Measurements from ENCODE around the gene NUCKS1. TPM values are rescaled to one million over a fixed set of nuclear protein-coding genes. Genes with fewer than 3 reads are reported as not detected.

NUCKS1 gene
- total and polyA plus RNA-seq, 10 of the 15 experiments (the other 5 are each of a cell fraction or from before 2014, with no cell fraction given), result 40.5 to 135 (median 55.5) TPM

DNA sequence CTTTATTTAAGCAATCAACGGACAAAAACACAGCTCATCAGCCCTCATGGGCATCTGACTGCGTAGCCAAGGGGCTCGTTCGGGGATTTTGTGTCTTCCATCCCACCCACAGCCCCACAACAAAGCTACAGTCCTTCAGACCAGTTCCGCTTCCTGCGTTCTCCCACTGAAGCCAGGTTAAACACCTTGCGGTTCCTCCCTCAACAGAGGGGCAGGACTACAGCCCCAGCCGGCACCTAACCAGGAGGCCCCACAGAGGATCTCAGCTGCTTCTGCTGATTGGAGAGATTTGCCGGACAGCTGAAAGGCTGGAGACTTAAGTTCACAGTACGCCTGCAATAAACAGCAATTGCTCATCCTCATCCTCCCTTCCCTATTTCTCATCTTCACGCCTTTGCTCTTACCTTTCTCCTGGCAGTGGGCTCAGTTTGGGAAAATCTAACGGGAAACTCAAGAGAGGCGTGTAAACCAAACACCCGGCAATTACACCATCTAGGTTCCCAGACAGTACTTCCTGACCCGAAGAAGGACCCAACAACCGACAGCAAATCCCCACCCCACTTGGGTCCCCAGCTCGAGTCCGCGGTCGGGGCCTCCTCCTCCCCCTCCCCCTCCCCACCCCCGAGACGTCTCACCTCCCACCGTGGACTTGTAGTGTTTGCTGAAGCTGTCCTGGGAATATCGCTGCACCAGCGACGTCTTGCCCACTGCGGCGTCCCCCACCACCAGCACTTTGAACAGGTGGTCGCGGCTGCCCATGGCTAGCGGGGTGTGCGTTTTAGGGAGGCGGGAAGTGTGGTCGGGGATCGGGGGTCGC lies 24.4 kb upstream of the NUCKS1 start (continued):
- TF ChIP-seq, protein P1, sequence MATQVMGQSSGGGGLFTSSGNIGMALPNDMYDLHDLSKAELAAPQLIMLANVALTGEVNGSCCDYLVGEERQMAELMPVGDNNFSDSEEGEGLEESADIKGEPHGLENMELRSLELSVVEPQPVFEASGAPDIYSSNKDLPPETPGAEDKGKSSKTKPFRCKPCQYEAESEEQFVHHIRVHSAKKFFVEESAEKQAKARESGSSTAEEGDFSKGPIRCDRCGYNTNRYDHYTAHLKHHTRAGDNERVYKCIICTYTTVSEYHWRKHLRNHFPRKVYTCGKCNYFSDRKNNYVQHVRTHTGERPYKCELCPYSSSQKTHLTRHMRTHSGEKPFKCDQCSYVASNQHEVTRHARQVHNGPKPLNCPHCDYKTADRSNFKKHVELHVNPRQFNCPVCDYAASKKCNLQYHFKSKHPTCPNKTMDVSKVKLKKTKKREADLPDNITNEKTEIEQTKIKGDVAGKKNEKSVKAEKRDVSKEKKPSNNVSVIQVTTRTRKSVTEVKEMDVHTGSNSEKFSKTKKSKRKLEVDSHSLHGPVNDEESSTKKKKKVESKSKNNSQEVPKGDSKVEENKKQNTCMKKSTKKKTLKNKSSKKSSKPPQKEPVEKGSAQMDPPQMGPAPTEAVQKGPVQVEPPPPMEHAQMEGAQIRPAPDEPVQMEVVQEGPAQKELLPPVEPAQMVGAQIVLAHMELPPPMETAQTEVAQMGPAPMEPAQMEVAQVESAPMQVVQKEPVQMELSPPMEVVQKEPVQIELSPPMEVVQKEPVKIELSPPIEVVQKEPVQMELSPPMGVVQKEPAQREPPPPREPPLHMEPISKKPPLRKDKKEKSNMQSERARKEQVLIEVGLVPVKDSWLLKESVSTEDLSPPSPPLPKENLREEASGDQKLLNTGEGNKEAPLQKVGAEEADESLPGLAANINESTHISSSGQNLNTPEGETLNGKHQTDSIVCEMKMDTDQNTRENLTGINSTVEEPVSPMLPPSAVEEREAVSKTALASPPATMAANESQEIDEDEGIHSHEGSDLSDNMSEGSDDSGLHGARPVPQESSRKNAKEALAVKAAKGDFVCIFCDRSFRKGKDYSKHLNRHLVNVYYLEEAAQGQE (IDR thresholded peaks at IDR 0.05; ENCODE audit: low read depth, low read length), result no peak
- TF ChIP-seq RCOR1 (conservative IDR thresholded peaks at IDR 0.05; ENCODE audit: low read depth, low read length) (no peak), CEBPB (IDR thresholded peaks at IDR 0.05; ENCODE audit: borderline replicate concordance in 1 of 2, low read depth in 2 of 2, low read length in 2 of 2) (no peak), NKRF (conservative IDR thresholded peaks at IDR 0.05) (peak; percentile 64), MEF2B (IDR thresholded peaks at IDR 0.05; ENCODE audit: partially characterized antibody, poor library complexity, severe bottlenecking) (no peak), BCLAF1 (IDR thresholded peaks at IDR 0.05) (no peak), NFIC (IDR thresholded peaks at IDR 0.05; ENCODE audit: low read depth, low read length) (no peak), STAT1 (conservative IDR thresholded peaks at IDR 0.05) (no peak), SP1 (IDR thresholded peaks at IDR 0.05; ENCODE audit: low read depth, low read length) (no peak), RB1 (IDR thresholded peaks at IDR 0.05; ENCODE audit: borderline replicate concordance) (no peak), IKZF1 (conservative IDR thresholded peaks at IDR 0.05) (peak; percentile 81), SUZ12 (IDR thresholded peaks at IDR 0.05; ENCODE audit: unreplicated experiment) (no peak), EGR1 (IDR thresholded peaks at IDR 0.05; ENCODE audit: borderline replicate concordance in 1 of 2, low read depth in 2 of 2, low read length in 2 of 2) (no peak), GATAD2B (conservative IDR thresholded peaks at IDR 0.05; ENCODE audit: low read depth) (0 out of 2 replicates have a peak, but pooled peaks have one; percentile 21), PKNOX1 (IDR thresholded peaks at IDR 0.05) (no peak), EED (IDR thresholded peaks at IDR 0.05; ENCODE audit: low read depth) (peak; percentile 84), HCFC1 (IDR thresholded peaks at IDR 0.05; ENCODE audit: low read length) (no peak), GABPA (IDR thresholded peaks at IDR 0.05; ENCODE audit: low read depth) (no peak), MTA2 (IDR thresholded peaks at IDR 0.05; ENCODE audit: low read depth) (0 out of 2 replicates have a peak, but pooled peaks have one; percentile 33)

Measured in GM12878 (cell line).